Activated naive CD4-positive, alpha-beta T cell treated with anti-CD3 and anti-CD28 coated beads, Interleukin-2, amount 10 ng/mL, durations not matched to agents 7 days and 5 days (primary cell): ENCODE data around the gene CYCS.
"Not testable (repeated sequence)": the region's sequence is repeated elsewhere in the genome, so short reads cannot be mapped to it uniquely, and the experiment has no call there.

Experiments
- CTCF ChIA-PET: fragments of 350-600 bp; sonication (Branson Sonifier 250); formaldehyde crosslinking; loops from one replicate; lab custom pipeline; 2021; ENCODE audit warnings: antibody characterized with exemption; lab: Charles Lee
- DNase-seq: peaks from one replicate; pipeline ENCODE4 v3.0.0-alpha.2; 2020
- H3K27ac Mint-ChIP-seq: one replicate; pipeline ENCODE4 v1.8.0; 2021; ENCODE audit warnings: mild to moderate bottlenecking, moderate library complexity, mixed read lengths
- H3K27me3 Mint-ChIP-seq: one replicate; pipeline ENCODE4 v1.8.0; 2021; ENCODE audit warnings: mild to moderate bottlenecking, mixed read lengths
- H3K36me3 Mint-ChIP-seq: one replicate; pipeline ENCODE4 v1.8.0; 2021; ENCODE audit warnings: mixed read lengths
- H3K4me1 Mint-ChIP-seq: one replicate; pipeline ENCODE4 v1.8.0; 2021; ENCODE audit warnings: mixed read lengths
- H3K4me3 Mint-ChIP-seq: one replicate; pipeline ENCODE4 v1.8.0; 2021; ENCODE audit warnings: mild to moderate bottlenecking, moderate library complexity, mixed read lengths
- H3K9me3 Mint-ChIP-seq: one replicate; pipeline ENCODE4 v1.8.0; 2021; ENCODE audit warnings: mixed read lengths

Gene CYCS

DNA sequence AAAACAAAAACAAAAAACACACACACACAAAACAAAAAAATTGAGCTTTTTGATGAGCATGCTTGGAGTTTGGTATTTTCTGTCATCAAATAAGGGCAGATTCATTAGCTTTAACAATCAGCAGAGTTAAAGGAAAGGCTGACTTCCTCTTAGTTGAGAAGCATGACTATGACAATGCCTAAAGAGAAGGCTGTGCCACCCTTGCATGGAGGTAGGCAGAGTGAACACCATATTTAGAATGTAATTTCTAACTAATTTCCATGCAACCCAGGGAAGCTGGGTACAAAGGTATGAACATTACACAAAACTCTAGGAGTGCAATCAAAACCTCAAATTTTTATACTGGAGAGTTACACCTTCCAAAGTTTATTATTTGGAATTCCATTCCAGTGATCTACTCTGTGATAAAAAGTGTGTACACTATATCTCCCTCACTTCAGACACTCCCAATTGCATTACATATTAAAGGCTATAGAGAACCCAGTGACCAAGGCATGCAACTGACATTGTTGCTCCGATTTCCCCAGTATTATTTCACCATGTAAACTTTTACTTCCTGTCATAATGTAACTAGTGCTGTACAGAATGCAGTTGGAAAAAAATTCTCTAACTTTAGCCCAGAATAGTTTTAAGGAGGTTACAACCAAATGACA lies 9.4 kb upstream of the CYCS start:
- Mint-ChIP-seq H3K27me3 (no peaks in the 10 kb centered on the region), H3K36me3 (peaks cover 12% of the 10 kb centered on the region), H3K27ac (no peak overlapping the region), H3K4me1 (peaks cover 14% of the 10 kb centered on the region), H3K4me3 (no peak overlapping the region), H3K9me3 (peaks cover 2% of the 10 kb centered on the region)
- CTCF ChIA-PET: interaction anchor here (0.8 kb wide), 1 partner anchor 15 kb away, joined by 3 read pairs; no protein-coding TSS in a partner anchor
- no peak for DNase-seq

DNA sequence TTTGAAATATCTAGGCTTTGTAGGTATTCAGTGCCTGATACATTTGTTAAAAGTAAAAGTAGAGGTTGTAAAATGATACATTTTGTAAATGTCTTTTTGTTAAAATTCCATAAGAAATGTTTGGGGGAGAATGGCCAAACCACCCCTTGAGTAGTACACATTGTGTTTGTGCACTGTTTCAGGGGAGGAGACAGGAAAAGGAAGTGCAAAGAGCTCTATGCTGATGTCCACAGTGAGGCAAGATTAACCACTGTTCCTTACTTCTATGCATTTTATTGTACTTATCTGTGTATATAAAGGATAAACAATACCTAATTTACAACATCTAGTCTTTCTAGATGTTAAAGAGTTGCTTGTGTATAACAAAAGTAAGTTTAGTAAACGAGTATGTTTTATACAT lies 7.4 kb upstream of the CYCS start:
- H3K27me3 Mint-ChIP-seq: peaks cover 14% of the 10 kb centered on the region
- H3K36me3 Mint-ChIP-seq: peaks cover 12% of the 10 kb centered on the region
- H3K9me3 Mint-ChIP-seq: peaks cover 2% of the 10 kb centered on the region
- H3K4me1 Mint-ChIP-seq: peaks cover 14% of the 10 kb centered on the region
- no peak for DNase-seq
- peak overlapping the region; percentile 1 for H3K27ac Mint-ChIP-seq
- H3K4me3 Mint-ChIP-seq: no peak overlapping the region
- CTCF ChIA-PET: no interaction called here

- H3K36me3 Mint-ChIP-seq: peaks cover 24% of the 10 kb centered on the region
- H3K4me3 Mint-ChIP-seq: no peak overlapping the region
- H3K4me1 Mint-ChIP-seq: peaks cover 35% of the 10 kb centered on the region
- peaks cover 14% of the 10 kb centered on the region for H3K27me3 Mint-ChIP-seq
- CTCF ChIA-PET: no interaction called here
- H3K9me3 Mint-ChIP-seq: peaks cover 2% of the 10 kb centered on the region
- H3K27ac Mint-ChIP-seq: no peak overlapping the region
- DNase-seq: no peak
Observed at GRCh38 chr7:25126751-25127150, 1.7 kb upstream of the CYCS start.

DNA sequence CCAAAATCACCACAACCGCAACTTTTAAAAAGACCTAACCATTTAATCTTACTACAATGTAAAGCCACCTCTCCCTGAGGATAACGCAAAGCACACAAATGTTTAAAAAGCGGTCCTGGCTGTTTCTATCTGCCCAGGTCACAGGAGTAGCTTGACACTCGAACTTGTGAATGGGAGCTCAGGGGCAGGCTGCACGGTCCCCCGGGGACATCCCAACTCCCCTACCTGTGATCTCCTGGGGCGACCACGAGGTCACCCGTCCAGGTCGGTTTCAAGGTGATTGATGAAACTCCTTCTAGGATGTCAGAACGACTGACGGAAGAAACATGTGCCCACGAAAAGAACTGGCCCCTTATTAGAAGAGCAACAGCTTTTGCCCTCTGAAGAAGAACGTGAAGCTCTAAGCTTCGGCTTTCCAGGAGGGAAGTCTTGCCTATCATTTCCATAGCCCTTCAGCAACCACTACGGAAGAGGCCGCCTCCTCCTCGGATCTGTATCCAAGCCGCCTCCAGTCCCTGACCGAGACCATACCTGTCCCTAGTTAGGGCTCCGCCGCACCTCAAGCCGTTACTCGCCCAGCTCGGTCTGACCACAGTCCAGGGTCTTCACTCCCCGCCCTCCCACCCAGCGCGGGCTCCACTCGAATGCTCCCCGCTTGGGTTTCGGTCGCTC lies 459 bp downstream of the CYCS start:
- DNase-seq: peak; percentile 44
- Mint-ChIP-seq H3K27ac (peak overlapping the region; percentile 94), H3K9me3 (no peaks in the 10 kb centered on the region), H3K4me1 (peaks cover 33% of the 10 kb centered on the region), H3K4me3 (peak overlapping the region; percentile 100), H3K27me3 (peaks cover 14% of the 10 kb centered on the region), H3K36me3 (peaks cover 32% of the 10 kb centered on the region)
- CTCF ChIA-PET: interaction anchor here (0.7 to 1.7 kb wide), 2 partner anchors 30 to 36 kb away, joined by 3 to 5 read pairs; no protein-coding TSS in a partner anchor

- peaks cover 37% of the 10 kb centered on the region for H3K36me3 Mint-ChIP-seq
- H3K9me3 Mint-ChIP-seq: no peaks in the 10 kb centered on the region
- peak overlapping the region; percentile 2 for H3K27ac Mint-ChIP-seq
- no peak overlapping the region for H3K4me3 Mint-ChIP-seq
- peaks cover 33% of the 10 kb centered on the region for H3K4me1 Mint-ChIP-seq
- H3K27me3 Mint-ChIP-seq: no peaks in the 10 kb centered on the region
- no peak for DNase-seq
- CTCF ChIA-PET: no interaction called here
Observed at GRCh38 chr7:25122373-25122772, 2.7 kb downstream of the CYCS start.

DNA sequence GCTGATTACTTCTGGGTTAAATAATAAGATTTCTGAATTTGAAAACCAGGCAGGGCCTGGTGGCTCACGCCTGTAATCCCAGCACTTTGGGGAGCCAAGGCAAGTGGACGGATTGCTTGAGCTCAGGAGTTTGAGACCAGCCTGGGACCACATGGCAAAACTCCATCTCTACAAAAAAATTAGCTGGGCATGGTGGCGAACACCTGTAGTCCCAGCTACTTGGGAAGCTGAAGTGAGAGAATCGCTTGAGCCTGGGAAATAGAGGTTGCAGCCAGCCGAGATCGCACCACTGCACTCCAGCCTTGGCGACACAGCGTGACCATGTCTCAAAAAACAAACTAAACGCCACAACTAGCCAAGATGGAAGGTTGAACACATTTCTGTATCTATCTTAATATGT lies 3.5 kb downstream of the CYCS start:
- no peak for DNase-seq
- CTCF ChIA-PET: interaction anchor here (0.6 kb wide), 1 partner anchor 28 kb away, joined by 3 read pairs; no protein-coding TSS in a partner anchor
- Mint-ChIP-seq H3K27ac (no peak overlapping the region), H3K9me3 (no peaks in the 10 kb centered on the region), H3K36me3 (peaks cover 40% of the 10 kb centered on the region), H3K4me1 (peaks cover 31% of the 10 kb centered on the region), H3K27me3 (no peaks in the 10 kb centered on the region), H3K4me3 (no peak overlapping the region)

GRCh38 chr7:25119102-25119501 lies 6.0 kb downstream of the CYCS start:
- H3K27ac Mint-ChIP-seq: no peak overlapping the region

DNA sequence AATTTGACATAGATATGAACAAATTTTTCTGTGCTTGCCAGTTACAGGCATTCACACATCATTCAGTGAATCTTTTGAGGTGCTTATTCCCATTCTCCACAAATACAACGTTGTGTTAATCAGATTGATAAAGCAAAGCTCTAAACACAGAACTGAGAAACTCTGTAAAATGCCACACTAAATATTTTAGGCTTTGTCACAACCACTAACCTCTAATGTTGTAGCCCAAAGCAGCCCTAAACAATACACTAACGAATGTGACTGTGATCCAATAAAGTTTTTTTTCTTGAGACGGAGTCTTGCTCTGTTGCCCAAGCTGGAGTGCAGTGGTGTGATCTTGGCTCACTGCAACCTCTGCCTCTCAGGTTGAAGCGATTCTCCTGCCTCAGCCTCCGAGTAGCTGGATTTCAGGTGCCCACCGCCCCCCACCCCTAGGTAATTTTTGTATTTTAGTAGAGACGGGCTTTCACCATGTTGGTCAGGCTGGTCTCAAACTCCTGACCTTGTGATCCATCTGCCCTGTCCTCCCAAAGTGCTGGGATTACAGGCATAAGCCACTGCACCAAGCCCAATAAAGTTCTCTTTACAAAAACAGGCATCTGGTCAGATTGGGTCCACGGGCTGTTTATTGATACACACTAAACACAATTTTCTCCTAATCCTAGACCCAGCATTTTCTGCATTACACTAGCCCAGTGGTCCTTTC lies 6.9 kb downstream of the CYCS start:
- DNase-seq: no peak
- Mint-ChIP-seq H3K27ac (no peak overlapping the region), H3K36me3 (peaks cover 26% of the 10 kb centered on the region), H3K27me3 (no peaks in the 10 kb centered on the region), H3K4me3 (no peak overlapping the region), H3K4me1 (peaks cover 8% of the 10 kb centered on the region), H3K9me3 (no peaks in the 10 kb centered on the region)
- CTCF ChIA-PET: interaction anchor here (1.2 to 1.7 kb wide), 4 partner anchors 16 to 26 kb away, joined by 3 to 6 read pairs (median 4); no protein-coding TSS in a partner anchor

More at GRCh38 chr7:25119102-25119501, 6.0 kb downstream of the CYCS start:
- no peak for DNase-seq
- Mint-ChIP-seq H3K36me3 (peaks cover 34% of the 10 kb centered on the region), H3K27me3 (no peaks in the 10 kb centered on the region), H3K4me3 (no peak overlapping the region), H3K4me1 (peaks cover 17% of the 10 kb centered on the region), H3K9me3 (no peaks in the 10 kb centered on the region)
- CTCF ChIA-PET: interaction anchor here (1.3 to 1.7 kb wide), 3 partner anchors 15 to 27 kb away, joined by 3 to 6 read pairs (median 5); no protein-coding TSS in a partner anchor

GRCh38 chr7:25117226-25118047 lies 7.6 kb downstream of the CYCS start:
- Mint-ChIP-seq H3K4me1 (peaks cover 5% of the 10 kb centered on the region), H3K9me3 (no peaks in the 10 kb centered on the region), H3K27me3 (no peaks in the 10 kb centered on the region), H3K36me3 (peaks cover 26% of the 10 kb centered on the region), H3K4me3 (no peak overlapping the region), H3K27ac (peak overlapping the region; percentile 40)
- CTCF ChIA-PET: interaction anchor here (1.2 to 1.7 kb wide), 3 partner anchors 19 to 25 kb away, joined by 3 to 6 read pairs (median 6); no protein-coding TSS in a partner anchor
- DNase-seq: no peak

DNA sequence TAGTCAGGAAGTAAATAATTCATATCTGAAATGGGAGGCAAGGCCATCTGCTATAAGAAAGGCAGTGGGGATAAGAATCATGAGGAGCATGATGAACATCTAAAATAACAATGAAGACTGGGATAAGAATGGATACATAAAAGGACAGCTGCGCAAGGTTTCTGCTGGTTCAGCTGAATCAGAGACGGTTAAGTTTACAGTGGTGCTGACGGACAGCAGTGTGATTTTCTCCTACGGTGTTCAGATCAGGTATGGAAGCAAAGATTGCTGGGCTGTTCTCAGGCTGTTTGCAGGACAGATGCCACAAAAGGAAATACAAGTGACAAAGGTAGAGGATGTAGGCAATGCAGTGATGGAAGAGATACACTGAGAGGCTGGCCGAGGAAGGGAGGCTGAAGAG lies 8.4 kb downstream of the CYCS start:
- CTCF ChIA-PET: interaction anchor here (1.2 to 1.3 kb wide), 2 partner anchors 18 to 21 kb away, joined by 3 to 6 read pairs; no protein-coding TSS in a partner anchor
- no peak for DNase-seq

DNA sequence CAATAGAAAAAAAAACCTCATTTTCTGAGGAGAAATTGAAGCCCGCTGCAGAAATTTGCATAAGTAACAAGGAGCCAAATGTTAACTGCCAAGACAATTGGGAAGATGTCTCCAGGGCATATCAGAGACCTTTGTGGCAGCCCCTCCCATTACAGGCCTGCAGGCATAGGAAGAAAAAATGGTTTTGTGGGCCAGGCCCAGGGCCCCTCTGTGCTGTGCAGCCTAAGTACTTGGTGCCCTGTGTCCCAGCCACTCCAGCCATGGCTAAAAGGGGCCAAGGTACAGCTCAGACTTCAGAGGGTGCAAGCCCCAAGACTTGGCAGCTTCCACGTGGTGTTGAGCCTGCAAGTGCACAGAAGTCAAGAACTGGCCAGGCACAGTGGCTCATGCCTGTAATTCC lies 14.5 kb downstream of the CYCS start:
- H3K36me3 Mint-ChIP-seq, H3K27ac Mint-ChIP-seq, DNase-seq, H3K9me3 Mint-ChIP-seq, H3K4me3 Mint-ChIP-seq, H3K27me3 Mint-ChIP-seq, H3K4me1 Mint-ChIP-seq: not testable (repeated sequence)
- CTCF ChIA-PET: interaction anchor here (0.6 kb wide), 1 partner anchor 471 kb away, joined by 3 read pairs; no protein-coding TSS in a partner anchor

More for the DNA sequence above, 8.4 kb downstream of the CYCS start:
- no peaks in the 10 kb centered on the region for H3K4me1 Mint-ChIP-seq
- H3K9me3 Mint-ChIP-seq: no peaks in the 10 kb centered on the region
- peak overlapping the region; percentile 40 for H3K27ac Mint-ChIP-seq
- no peaks in the 10 kb centered on the region for H3K27me3 Mint-ChIP-seq
- no peak overlapping the region for H3K4me3 Mint-ChIP-seq
- peaks cover 20% of the 10 kb centered on the region for H3K36me3 Mint-ChIP-seq

GRCh38 chr7:25109276-25109675 lies 15.8 kb downstream of the CYCS start:
- Mint-ChIP-seq H3K4me3 (no peak overlapping the region), H3K27ac (no peak overlapping the region), H3K27me3 (no peaks in the 10 kb centered on the region), H3K9me3 (no peaks in the 10 kb centered on the region), H3K36me3 (peaks cover 4% of the 10 kb centered on the region), H3K4me1 (no peaks in the 10 kb centered on the region)
- no peak for DNase-seq
- CTCF ChIA-PET: interaction anchor here (0.5 to 1.2 kb wide), 2 partner anchors 38 to 297 kb away, joined by 3 read pairs; no protein-coding TSS in a partner anchor

GRCh38 chr7:25105911-25106310 lies 19.1 kb downstream of the CYCS start:
- Mint-ChIP-seq H3K9me3 (no peaks in the 10 kb centered on the region), H3K36me3 (no peaks in the 10 kb centered on the region)
- CTCF ChIA-PET: interaction anchor here (1.1 to 1.5 kb wide), 2 partner anchors 7 to 294 kb away, joined by 3 to 5 read pairs; no protein-coding TSS in a partner anchor

More at GRCh38 chr7:25105911-25106310, 19.1 kb downstream of the CYCS start:
- H3K27ac Mint-ChIP-seq: no peak overlapping the region
- H3K4me3 Mint-ChIP-seq: no peak overlapping the region
- no peaks in the 10 kb centered on the region for H3K4me1 Mint-ChIP-seq
- H3K27me3 Mint-ChIP-seq: no peaks in the 10 kb centered on the region
- no peak for DNase-seq
